ENCODE measurements around the gene GCH1. TPM values are rescaled to one million over a fixed set of nuclear protein-coding genes. Genes with fewer than 3 reads are reported as not detected.

GCH1 gene
- total RNA-seq, 2 experiments from 2014 or later = 35.4 to 38.1 TPM

- H3K4me3 Mint-ChIP-seq = no peak overlapping the region
- POLR2A ChIA-PET = no interaction called here
- H3K27ac Mint-ChIP-seq = no peak overlapping the region
- no peak for TF ChIP-seq CTCF (IDR thresholded peaks at IDR 0.05)
- no peak for DNase-seq
- CTCF ChIA-PET = no interaction called here
- ATAC-seq = no peak
- intact Hi-C loops (cut with micrococcal nuclease) = no loop called here
- no peaks in the 10 kb centered on the region for H3K36me3 Mint-ChIP-seq (ENCODE audit: low read depth)
- H3K27me3 Mint-ChIP-seq = peaks cover 6% of the 10 kb centered on the region
- H3K4me1 Mint-ChIP-seq (ENCODE audit: low read depth) = no peaks in the 10 kb centered on the region
- H3K9me3 Mint-ChIP-seq = peaks cover 19% of the 10 kb centered on the region
These were observed 74.6 kb downstream of the GCH1 start for GRCh38 chr14:54828037-54828436.

- H3K9me3 Mint-ChIP-seq = peaks cover 18% of the 10 kb centered on the region
- ATAC-seq (no peak), DNase-seq (no peak)
- no peaks in the 10 kb centered on the region for H3K36me3 Mint-ChIP-seq (ENCODE audit: low read depth)
- ChIA-PET POLR2A (interaction anchor here (0.6 kb wide), 2 partner anchors 20 to 42 kb away, joined by 3 read pairs; no protein-coding TSS in a partner anchor), CTCF (interaction anchor here (1.0 kb wide), 1 partner anchor 10 kb away, joined by 3 read pairs; no protein-coding TSS in a partner anchor)
- TF ChIP-seq CTCF (IDR thresholded peaks at IDR 0.05) = no peak
- H3K4me1 Mint-ChIP-seq (ENCODE audit: low read depth) = no peaks in the 10 kb centered on the region
- H3K27ac Mint-ChIP-seq = no peak overlapping the region
- peaks cover 2% of the 10 kb centered on the region for H3K27me3 Mint-ChIP-seq
- H3K4me3 Mint-ChIP-seq = no peak overlapping the region
- intact Hi-C loops (cut with micrococcal nuclease) = no loop called here
These were observed 78.7 kb downstream of the GCH1 start for GRCh38 chr14:54823757-54824549.

- H3K9me3 Mint-ChIP-seq = peaks cover 18% of the 10 kb centered on the region
- POLR2A ChIA-PET = interaction anchor here (1.0 kb wide), 1 partner anchor 10 kb away, joined by 3 read pairs; no protein-coding TSS in a partner anchor
- ATAC-seq = no peak
These were observed 79.9 kb downstream of the GCH1 start for GRCh38 chr14:54822685-54823084.

GRCh38 chr14:54818201-54819133, 84.2 kb downstream of the GCH1 start:
- H3K4me3 Mint-ChIP-seq = no peak overlapping the region
- peaks cover 5% of the 10 kb centered on the region for H3K9me3 Mint-ChIP-seq
- intact Hi-C loops (cut with micrococcal nuclease) = no loop called here
- TF ChIP-seq CTCF (IDR thresholded peaks at IDR 0.05) = no peak
- ChIA-PET CTCF (interaction anchor here (1.1 to 5.6 kb wide), 5 partner anchors 11 to 170 kb away, joined by 3 to 29 read pairs (median 4); no protein-coding TSS in a partner anchor), POLR2A (interaction anchor here (1.3 kb wide), 1 partner anchor 10 kb away, joined by 3 read pairs; no protein-coding TSS in a partner anchor)
- peaks cover 2% of the 10 kb centered on the region for H3K27me3 Mint-ChIP-seq
- ATAC-seq (no peak), DNase-seq (no peak)
- no peaks in the 10 kb centered on the region for H3K4me1 Mint-ChIP-seq (ENCODE audit: low read depth)
- no peak overlapping the region for H3K27ac Mint-ChIP-seq
- no peaks in the 10 kb centered on the region for H3K36me3 Mint-ChIP-seq (ENCODE audit: low read depth)

More at GRCh38 chr14:54822685-54823084, 79.9 kb downstream of the GCH1 start:
- no peak for DNase-seq
- no peak for TF ChIP-seq CTCF (IDR thresholded peaks at IDR 0.05)
- Mint-ChIP-seq H3K27me3 (peaks cover 2% of the 10 kb centered on the region), H3K4me1 (ENCODE audit: low read depth) (no peaks in the 10 kb centered on the region), H3K36me3 (ENCODE audit: low read depth) (no peaks in the 10 kb centered on the region), H3K4me3 (no peak overlapping the region), H3K27ac (no peak overlapping the region)
- intact Hi-C loops (cut with micrococcal nuclease) = no loop called here
- CTCF ChIA-PET = interaction anchor here (1.4 kb wide), 1 partner anchor 16 kb away, joined by 4 read pairs; no protein-coding TSS in a partner anchor

Data from activated CD8-positive, alpha-beta T cell treated with anti-CD3 and anti-CD28 coated beads for 36 hours (primary cell).